ENCODE data around the gene INPP4B.

The INPP4B gene

DNA sequence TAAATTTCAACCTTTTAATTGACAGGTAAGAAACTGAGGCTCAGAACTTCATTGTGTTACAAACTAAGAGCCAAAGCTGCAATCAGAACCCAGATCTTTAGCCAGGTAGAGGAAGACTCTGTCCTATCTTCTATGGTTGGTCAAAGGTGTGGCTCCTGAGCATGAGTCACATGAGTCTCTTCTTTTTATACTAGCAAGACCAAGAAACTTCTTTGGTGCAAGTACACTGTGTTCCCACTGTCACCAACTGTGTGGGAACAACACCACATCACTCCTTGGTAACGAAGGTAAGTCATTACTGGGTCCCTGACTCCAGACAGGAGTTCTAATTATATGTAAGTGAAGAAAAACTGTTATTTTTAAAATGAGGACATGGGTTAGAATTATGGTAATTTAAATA, 290.1 kb downstream of the INPP4B start:
- Histone ChIP-seq H3K4ac (ENCODE audit: low read depth, low read length) (no peak overlapping the region), H3K56ac (ENCODE audit: low read length) (no peak overlapping the region), H3K79me2 (ENCODE audit: control insufficient read depth, insufficient read depth, low read length) (no peaks in the 10 kb centered on the region), H3K4me2 (ENCODE audit: low read length) (no peak overlapping the region), H2BK5ac (ENCODE audit: low read length) (no peak overlapping the region), H3K23ac (ENCODE audit: low read length) (no peak overlapping the region), H3K4me3 (ENCODE audit: low read length) (no peak overlapping the region), H3K4me1 (ENCODE audit: control insufficient read depth, low read depth, low read length) (no peaks in the 10 kb centered on the region), H3K9ac (ENCODE audit: low read length) (no peak overlapping the region), H2BK15ac (replicated peaks; ENCODE audit: low read depth) (no peak overlapping the region), H4K8ac (ENCODE audit: low read depth, low read length) (no peak overlapping the region), H3K27ac (ENCODE audit: low read depth, low read length) (no peak overlapping the region), H3K27me3 (ENCODE audit: insufficient read depth, low read length, poor library complexity) (no peaks in the 10 kb centered on the region), H3K79me1 (ENCODE audit: low read length) (no peaks in the 10 kb centered on the region), H3K18ac (ENCODE audit: low read length) (no peak overlapping the region), H3K36me3 (ENCODE audit: control insufficient read depth, insufficient read depth, low read length) (no peaks in the 10 kb centered on the region), H4K5ac (ENCODE audit: low read length) (no peak overlapping the region), H2AK5ac (ENCODE audit: low read length) (no peak overlapping the region), H2BK120ac (ENCODE audit: low read depth, low read length) (no peak overlapping the region)
- no CpG with 5 or more reads among the region's 1 CpG for WGBS (ENCODE audit: extremely low coverage, insufficient coverage, low lambda C conversion rate)
- no peak for DNase-seq

- H3K4ac ChIP-seq (ENCODE audit: low read depth, low read length), result no peak overlapping the region
- no peak overlapping the region for H2BK120ac ChIP-seq (ENCODE audit: low read depth, low read length)
- H3K18ac ChIP-seq (ENCODE audit: low read length), result no peak overlapping the region
- no peak for DNase-seq
- H3K36me3 ChIP-seq (ENCODE audit: control insufficient read depth, insufficient read depth, low read length), result no peaks in the 10 kb centered on the region
- no peaks in the 10 kb centered on the region for H3K27me3 ChIP-seq (ENCODE audit: insufficient read depth, low read length, poor library complexity)
- no CpG with 5 or more reads among the region's 1 CpG for WGBS (ENCODE audit: extremely low coverage, insufficient coverage, low lambda C conversion rate)
- no peak overlapping the region for H3K4me3 ChIP-seq (ENCODE audit: low read length)
- H2AK5ac ChIP-seq (ENCODE audit: low read length), result no peak overlapping the region
- no peak overlapping the region for H3K56ac ChIP-seq (ENCODE audit: low read length)
- H3K4me1 ChIP-seq (ENCODE audit: control insufficient read depth, low read depth, low read length), result no peaks in the 10 kb centered on the region
- no peak overlapping the region for H3K9ac ChIP-seq (ENCODE audit: low read length)
- no peak overlapping the region for H2BK5ac ChIP-seq (ENCODE audit: low read length)
- no peak overlapping the region for H3K4me2 ChIP-seq (ENCODE audit: low read length)
- H3K27ac ChIP-seq (ENCODE audit: low read depth, low read length), result no peak overlapping the region
- no peak overlapping the region for H2BK15ac ChIP-seq (replicated peaks; ENCODE audit: low read depth)
- no peak overlapping the region for H3K23ac ChIP-seq (ENCODE audit: low read length)
- no peaks in the 10 kb centered on the region for H3K79me2 ChIP-seq (ENCODE audit: control insufficient read depth, insufficient read depth, low read length)
- H4K5ac ChIP-seq (ENCODE audit: low read length), result no peak overlapping the region
- no peak overlapping the region for H4K8ac ChIP-seq (ENCODE audit: low read depth, low read length)
- no peaks in the 10 kb centered on the region for H3K79me1 ChIP-seq (ENCODE audit: low read length)
Measured at GRCh38 chr4:142554412-142554811, 291.7 kb downstream of the INPP4B start.

DNA sequence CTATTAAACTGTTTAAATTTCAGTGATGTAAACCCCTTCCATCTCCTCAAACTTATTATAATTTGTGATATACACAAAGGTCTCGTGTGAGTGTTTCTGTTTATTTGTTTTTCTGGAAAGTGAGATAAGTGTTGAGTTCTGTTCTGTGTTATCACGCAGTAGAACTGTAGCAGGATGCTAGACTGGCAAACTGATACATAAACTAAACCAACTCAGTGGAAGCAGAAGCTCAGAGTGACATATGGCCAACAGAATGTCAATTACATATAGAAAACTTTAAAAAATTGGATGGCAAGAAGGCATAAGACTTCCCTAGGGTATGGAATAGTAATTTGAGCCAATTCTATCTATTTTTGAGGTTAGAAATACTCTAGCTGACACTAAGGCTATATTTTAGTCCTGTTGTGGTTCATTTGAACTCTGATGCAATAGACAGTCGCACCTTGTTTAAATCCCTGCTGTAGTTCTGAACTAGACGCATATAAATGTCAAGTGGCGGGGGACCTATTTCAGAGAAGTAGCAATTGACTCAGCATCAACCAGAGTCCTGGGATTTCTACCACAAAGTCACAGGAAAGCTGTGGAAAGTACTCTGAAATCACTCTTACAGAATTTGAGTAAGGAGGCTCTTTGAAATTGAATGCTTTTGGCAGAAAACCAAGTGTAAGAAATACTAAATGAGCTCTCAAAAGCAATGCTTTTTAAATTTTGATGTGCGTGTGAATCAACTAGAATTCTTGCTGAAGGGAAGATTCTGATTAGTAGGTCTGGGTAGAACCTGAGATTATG, 294.4 kb downstream of the INPP4B start:
- Histone ChIP-seq H3K56ac (ENCODE audit: low read length) (no peak overlapping the region), H3K18ac (ENCODE audit: low read length) (no peak overlapping the region), H3K9ac (ENCODE audit: low read length) (no peak overlapping the region), H2BK5ac (ENCODE audit: low read length) (no peak overlapping the region), H2BK120ac (ENCODE audit: low read depth, low read length) (no peak overlapping the region), H3K79me2 (ENCODE audit: control insufficient read depth, insufficient read depth, low read length) (no peaks in the 10 kb centered on the region), H3K4me1 (ENCODE audit: control insufficient read depth, low read depth, low read length) (no peaks in the 10 kb centered on the region), H3K4me2 (ENCODE audit: low read length) (no peak overlapping the region), H4K8ac (ENCODE audit: low read depth, low read length) (no peak overlapping the region), H2AK5ac (ENCODE audit: low read length) (no peak overlapping the region), H4K5ac (ENCODE audit: low read length) (no peak overlapping the region), H3K27ac (ENCODE audit: low read depth, low read length) (no peak overlapping the region), H2BK15ac (replicated peaks; ENCODE audit: low read depth) (no peak overlapping the region), H3K4ac (ENCODE audit: low read depth, low read length) (no peak overlapping the region), H3K36me3 (ENCODE audit: control insufficient read depth, insufficient read depth, low read length) (no peaks in the 10 kb centered on the region), H3K23ac (ENCODE audit: low read length) (no peak overlapping the region), H3K27me3 (ENCODE audit: insufficient read depth, low read length, poor library complexity) (no peaks in the 10 kb centered on the region), H3K4me3 (ENCODE audit: low read length) (no peak overlapping the region), H3K79me1 (ENCODE audit: low read length) (no peaks in the 10 kb centered on the region)
- no CpG with 5 or more reads among the region's 6 CpGs for WGBS (ENCODE audit: extremely low coverage, insufficient coverage, low lambda C conversion rate)
- DNase-seq, result no peak

GRCh38 chr4:142550965-142551364, 295.1 kb downstream of the INPP4B start:
- Histone ChIP-seq H3K4me1 (ENCODE audit: control insufficient read depth, low read depth, low read length) (no peaks in the 10 kb centered on the region), H2BK15ac (replicated peaks; ENCODE audit: low read depth) (no peak overlapping the region), H4K5ac (ENCODE audit: low read length) (no peak overlapping the region), H3K4me3 (ENCODE audit: low read length) (no peak overlapping the region), H3K23ac (ENCODE audit: low read length) (no peak overlapping the region), H3K36me3 (ENCODE audit: control insufficient read depth, insufficient read depth, low read length) (no peaks in the 10 kb centered on the region), H3K56ac (ENCODE audit: low read length) (no peak overlapping the region), H3K27me3 (ENCODE audit: insufficient read depth, low read length, poor library complexity) (no peaks in the 10 kb centered on the region), H3K18ac (ENCODE audit: low read length) (no peak overlapping the region), H2BK120ac (ENCODE audit: low read depth, low read length) (no peak overlapping the region), H3K9ac (ENCODE audit: low read length) (no peak overlapping the region), H2AK5ac (ENCODE audit: low read length) (no peak overlapping the region), H2BK5ac (ENCODE audit: low read length) (no peak overlapping the region), H3K4me2 (ENCODE audit: low read length) (no peak overlapping the region), H4K8ac (ENCODE audit: low read depth, low read length) (no peak overlapping the region), H3K4ac (ENCODE audit: low read depth, low read length) (no peak overlapping the region), H3K79me1 (ENCODE audit: low read length) (no peaks in the 10 kb centered on the region), H3K79me2 (ENCODE audit: control insufficient read depth, insufficient read depth, low read length) (no peaks in the 10 kb centered on the region), H3K27ac (ENCODE audit: low read depth, low read length) (no peak overlapping the region)
- no CpG with 5 or more reads among the region's 5 CpGs for WGBS (ENCODE audit: extremely low coverage, insufficient coverage, low lambda C conversion rate)
- DNase-seq, result no peak

- no peak overlapping the region for H3K4me2 ChIP-seq (ENCODE audit: low read length)
- no peaks in the 10 kb centered on the region for H3K79me1 ChIP-seq (ENCODE audit: low read length)
- H3K27me3 ChIP-seq (ENCODE audit: insufficient read depth, low read length, poor library complexity), result no peaks in the 10 kb centered on the region
- H3K56ac ChIP-seq (ENCODE audit: low read length), result no peak overlapping the region
- no peak overlapping the region for H3K27ac ChIP-seq (ENCODE audit: low read depth, low read length)
- no peak overlapping the region for H3K4ac ChIP-seq (ENCODE audit: low read depth, low read length)
- no peak overlapping the region for H3K9ac ChIP-seq (ENCODE audit: low read length)
- H3K36me3 ChIP-seq (ENCODE audit: control insufficient read depth, insufficient read depth, low read length), result no peaks in the 10 kb centered on the region
- no peak overlapping the region for H4K8ac ChIP-seq (ENCODE audit: low read depth, low read length)
- H2BK5ac ChIP-seq (ENCODE audit: low read length), result no peak overlapping the region
- H3K4me3 ChIP-seq (ENCODE audit: low read length), result no peak overlapping the region
- no peak overlapping the region for H2AK5ac ChIP-seq (ENCODE audit: low read length)
- no peaks in the 10 kb centered on the region for H3K79me2 ChIP-seq (ENCODE audit: control insufficient read depth, insufficient read depth, low read length)
- no peak overlapping the region for H3K18ac ChIP-seq (ENCODE audit: low read length)
- WGBS (ENCODE audit: extremely low coverage, insufficient coverage, low lambda C conversion rate), result no CpG with 5 or more reads among the region's 1 CpG
- no peak overlapping the region for H2BK15ac ChIP-seq (replicated peaks; ENCODE audit: low read depth)
- no peak overlapping the region for H3K23ac ChIP-seq (ENCODE audit: low read length)
- DNase-seq, result peak; percentile 26
- no peak overlapping the region for H2BK120ac ChIP-seq (ENCODE audit: low read depth, low read length)
- H3K4me1 ChIP-seq (ENCODE audit: control insufficient read depth, low read depth, low read length), result no peaks in the 10 kb centered on the region
- H4K5ac ChIP-seq (ENCODE audit: low read length), result no peak overlapping the region
Measured at GRCh38 chr4:142549726-142550463, 296.2 kb downstream of the INPP4B start.
